Muscle of leg (tissue), 16 donors: ENCODE data around the gene BCL2L11. TPM values are rescaled to one million over a fixed set of nuclear protein-coding genes. Genes with fewer than 3 reads are reported as not detected.
A peak's percentile ranks its signal among the peaks of the same experiment; 100 is the strongest.
"Not testable (repeated sequence)": the region's sequence is repeated elsewhere in the genome, so short reads cannot be mapped to it uniquely, and the experiment has no call there.

Source experiments
- DNase-seq: peaks from one replicate; pipeline ENCODE4 v3.0.0; 2013
- H3K27ac ChIP-seq: one replicate; pipeline ENCODE4 v1.5.1; 2013; ENCODE audit warnings: mild to moderate bottlenecking, low read length, control low read depth
- H3K27me3 ChIP-seq: one replicate; pipeline ENCODE4 v1.6.1; 2013; ENCODE audit warnings: low read length; ENCODE audit not compliant: control insufficient read depth, insufficient read depth
- H3K36me3 ChIP-seq: one replicate; pipeline ENCODE4 v1.6.1; 2013; ENCODE audit warnings: low read length; ENCODE audit not compliant: control insufficient read depth, insufficient read depth
- H3K4me1 ChIP-seq: one replicate; pipeline ENCODE4 v1.6.1; 2013; ENCODE audit warnings: low read length; ENCODE audit not compliant: control insufficient read depth, insufficient read depth
- H3K4me3 ChIP-seq: one replicate; pipeline ENCODE4 v1.5.1; 2013; ENCODE audit warnings: low read length, control low read depth
- H3K9me3 ChIP-seq: replicated peaks from 2 replicates; pipeline ENCODE4 v1.6.1; 2013; ENCODE audit warnings: low read depth, low read length; ENCODE audit not compliant: control insufficient read depth
- WGBS: methylation state at CpG from one replicate; pipeline ENCODE4 v1.1.5; 2013; ENCODE audit warnings: missing lambda C conversion rate; ENCODE audit not compliant: insufficient coverage; 5-methylcytosine and 5-hydroxymethylcytosine counted together
- long read RNA-seq, 11 donors: transcript quantifications; one replicate each; lab custom pipeline, GENCODE V29; 2026
- polyA plus RNA-seq, 8 donors: library from polyadenylated mRNA; unstranded; fragments of 120-200 nt; gene quantifications; one replicate each; pipeline versions ENCODE4 v1.2.1 to v1.2.3, GENCODE V29; 2013; ENCODE audit warnings: inconsistent platforms in 1 of 8, low replicate concordance in 1 of 8; ENCODE audit not compliant: insufficient read length in 8 of 8, insufficient read depth in 1 of 8
- total RNA-seq: library from RNA; stranded (reverse); fragments of 120-200 nt; gene quantifications from one replicate; pipeline ENCODE4 v1.2.4, GENCODE V29; 2013

The BCL2L11 gene, protein sequence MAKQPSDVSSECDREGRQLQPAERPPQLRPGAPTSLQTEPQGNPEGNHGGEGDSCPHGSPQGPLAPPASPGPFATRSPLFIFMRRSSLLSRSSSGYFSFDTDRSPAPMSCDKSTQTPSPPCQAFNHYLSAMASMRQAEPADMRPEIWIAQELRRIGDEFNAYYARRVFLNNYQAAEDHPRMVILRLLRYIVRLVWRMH
- total RNA-seq, result 6.3 TPM
- polyA plus RNA-seq, result 1 to 10 TPM; 5.9 to 9.6 (median 7.6) TPM
- long read RNA-seq, donor 1, result 0 reads
- long read RNA-seq, donor 2, result 0 reads
- long read RNA-seq, donor 3, full-length matches to known transcripts, result 3 of 3 reads
- long read RNA-seq, donor 3, partial matches to known transcripts, result 0 of 3 reads
- long read RNA-seq, donor 3, other reads (novel, unspliced or antisense), result 0 of 3 reads
- long read RNA-seq, donor 4, partial matches to known transcripts, result 0 of 1 reads
- long read RNA-seq, donor 4, other reads (novel, unspliced or antisense), result 0 of 1 reads
- long read RNA-seq, donor 5, full-length matches to known transcripts, result 1 of 1 reads
- long read RNA-seq, donor 5, partial matches to known transcripts, result 0 of 1 reads
- long read RNA-seq, donor 5, other reads (novel, unspliced or antisense), result 0 of 1 reads
- long read RNA-seq, donor 6, partial matches to known transcripts, result 0 of 2 reads
- long read RNA-seq, donor 6, other reads (novel, unspliced or antisense), result 0 of 2 reads
- long read RNA-seq, donor 7, result 0 reads
- long read RNA-seq, donor 8, result 0 reads
- long read RNA-seq, donor 9, result 0 reads
- long read RNA-seq, donor 10, partial matches to known transcripts, result 0 of 1 reads
- long read RNA-seq, donor 10, other reads (novel, unspliced or antisense), result 0 of 1 reads
- long read RNA-seq, donor 11, full-length matches to known transcripts, result 1 of 1 reads
- long read RNA-seq, donor 11, partial matches to known transcripts, result 0 of 1 reads
- long read RNA-seq, donor 11, other reads (novel, unspliced or antisense), result 0 of 1 reads

DNA sequence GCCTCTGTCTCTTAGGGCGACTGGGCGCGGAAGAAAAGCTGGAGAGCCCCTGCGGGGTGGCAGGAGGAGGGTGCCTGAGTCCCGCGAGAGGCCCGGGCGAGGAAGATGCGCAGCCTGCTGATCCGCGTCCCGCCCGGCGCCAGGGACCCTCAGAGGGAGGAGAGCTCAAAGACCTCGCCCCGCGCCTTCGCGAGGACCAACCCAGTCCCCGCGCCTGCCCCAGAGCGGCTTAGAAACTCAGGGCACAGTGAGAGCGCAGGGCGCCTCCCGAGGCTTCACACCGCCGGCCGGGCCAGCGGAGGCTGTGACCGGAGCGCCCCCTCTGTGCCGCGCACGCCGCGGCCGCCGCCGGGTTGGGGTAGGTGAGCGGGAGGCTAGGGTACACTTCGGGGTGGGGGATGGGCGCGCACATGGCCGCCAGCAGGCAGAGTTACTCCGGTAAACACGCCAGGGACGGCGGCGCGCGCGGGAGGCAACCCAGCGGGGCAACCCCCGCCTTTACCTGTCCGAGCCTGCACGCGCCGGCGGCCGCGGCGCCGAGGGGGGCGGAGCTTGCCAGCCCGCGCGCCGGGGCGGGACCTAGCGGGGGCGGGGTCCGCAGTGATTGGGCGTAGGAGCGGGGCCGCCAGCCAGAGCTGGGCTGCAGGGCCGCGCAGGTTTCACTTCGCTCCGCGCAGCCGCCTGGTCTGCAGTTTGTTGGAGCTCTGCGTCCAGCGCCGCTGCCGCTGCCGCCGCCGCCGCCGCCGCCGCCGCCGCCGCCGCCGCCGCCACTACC lies at the start of gene BCL2L11:
Gene BCL2L11, plus strand, starts transcription at position 662 of the 775 bp plus-strand sequence. CDS start 2,832 bp downstream, outside the sequence.
- Histone ChIP-seq H3K36me3 (peaks cover 7% of the 10 kb centered on the region), H3K9me3 (peaks cover 4% of the 10 kb centered on the region), H3K4me3 (peak within 1 kb of the TSS; percentile 74), H3K4me1 (peaks cover 48% of the 10 kb centered on the region), H3K27ac (peak within 1 kb of the TSS; percentile 85), H3K27me3 (peaks cover 56% of the 10 kb centered on the region)
- peak; percentile 96 for DNase-seq
- WGBS, result under 1% methylated on average over 96 of the region's 98 CpGs

DNA sequence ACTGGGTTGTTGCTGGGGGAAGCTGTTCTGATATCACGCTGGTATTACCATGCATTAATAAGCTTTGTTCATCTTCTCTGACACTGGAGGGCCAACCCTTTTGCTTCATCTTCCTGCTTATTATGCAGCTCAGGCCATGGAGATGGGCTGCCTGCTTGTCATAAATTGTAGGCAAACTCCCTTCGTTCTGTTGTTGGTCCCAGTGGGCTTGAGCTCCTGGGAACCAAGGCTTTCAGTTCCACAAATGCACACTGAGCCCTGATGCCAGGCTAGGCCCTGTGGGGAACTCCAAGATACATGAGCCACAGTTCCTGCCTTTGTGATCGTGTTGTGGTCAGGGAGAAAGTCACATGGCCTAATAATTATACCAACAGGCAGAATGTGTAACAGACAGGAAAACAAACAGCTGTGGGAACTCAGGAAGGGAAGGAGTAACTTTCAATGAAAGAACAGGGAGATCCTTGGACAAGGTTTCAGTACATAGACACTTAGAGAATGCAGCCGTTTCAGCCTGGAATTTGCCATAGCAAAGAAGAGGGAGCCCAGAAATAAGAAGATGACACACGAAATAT lies 49.0 kb upstream of the BCL2L11 start:
- Histone ChIP-seq H3K4me1 (peaks cover 8% of the 10 kb centered on the region), H3K9me3 (peaks cover 7% of the 10 kb centered on the region), H3K27ac (no peak overlapping the region), H3K27me3 (no peaks in the 10 kb centered on the region), H3K4me3 (no peak overlapping the region), H3K36me3 (no peaks in the 10 kb centered on the region)
- DNase-seq, result peak; percentile 43
- WGBS, result 50% methylated on average over 1 of the region's 5 CpGs

DNA sequence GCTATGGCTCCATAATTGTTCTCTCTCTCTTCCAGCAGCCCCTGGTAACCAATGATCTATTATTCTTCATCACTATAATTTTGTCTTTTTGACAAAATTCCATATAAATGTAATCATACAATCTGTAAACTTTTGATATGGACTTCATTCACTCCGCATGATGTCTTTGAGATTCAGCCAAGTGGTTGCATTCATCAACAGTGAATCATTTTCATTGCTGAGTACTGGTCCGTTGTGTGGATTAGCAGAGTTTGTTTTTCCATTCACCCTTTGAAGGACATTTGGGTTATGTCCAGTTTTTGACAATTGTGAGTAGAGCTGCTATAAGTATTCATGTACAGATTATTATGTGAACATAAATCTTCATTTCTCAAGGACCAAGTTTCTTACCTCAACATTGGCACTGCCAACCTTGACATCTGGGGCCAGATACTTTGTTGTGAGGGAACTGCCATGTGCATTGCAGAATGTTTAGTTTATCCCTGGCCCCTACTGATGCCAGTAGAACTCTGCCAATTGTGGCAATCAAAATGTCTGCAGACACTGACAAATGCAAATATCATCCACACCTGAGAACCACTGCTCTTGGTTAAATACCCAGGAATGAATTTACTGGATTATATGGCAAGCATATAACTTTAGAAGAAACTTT lies 48.4 kb upstream of the BCL2L11 start:
- no peak overlapping the region for H3K4me3 ChIP-seq
- H3K27me3 ChIP-seq, result no peaks in the 10 kb centered on the region
- WGBS, result 50% methylated on average over 1 of the region's 2 CpGs
- peak; percentile 40 for DNase-seq
- H3K9me3 ChIP-seq, result peaks cover 7% of the 10 kb centered on the region
- H3K36me3 ChIP-seq, result no peaks in the 10 kb centered on the region
- H3K27ac ChIP-seq, result no peak overlapping the region
- peaks cover 8% of the 10 kb centered on the region for H3K4me1 ChIP-seq

DNA sequence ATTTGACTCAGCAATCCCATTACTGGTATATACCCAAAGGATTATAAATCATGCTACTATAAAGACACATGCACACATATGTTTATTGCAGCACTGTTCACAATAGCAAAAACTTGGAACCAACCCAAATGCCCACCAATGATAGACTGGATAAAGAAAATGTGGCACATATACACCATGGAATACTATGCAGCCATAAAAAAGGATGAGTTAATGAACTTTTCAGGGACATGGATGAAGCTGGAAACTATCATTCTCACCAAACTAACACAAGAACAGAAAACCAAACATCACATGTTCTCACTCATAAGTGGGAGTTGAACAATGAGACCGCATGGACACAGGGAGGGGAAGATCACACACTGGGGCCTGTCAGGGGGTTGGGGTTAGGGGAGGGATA lies 38.1 kb upstream of the BCL2L11 start:
- H3K4me3 ChIP-seq, H3K4me1 ChIP-seq, DNase-seq, H3K27me3 ChIP-seq, H3K36me3 ChIP-seq, H3K9me3 ChIP-seq, H3K27ac ChIP-seq: not testable (repeated sequence)
- WGBS, result no CpG with 5 or more reads among the region's 1 CpG

DNA sequence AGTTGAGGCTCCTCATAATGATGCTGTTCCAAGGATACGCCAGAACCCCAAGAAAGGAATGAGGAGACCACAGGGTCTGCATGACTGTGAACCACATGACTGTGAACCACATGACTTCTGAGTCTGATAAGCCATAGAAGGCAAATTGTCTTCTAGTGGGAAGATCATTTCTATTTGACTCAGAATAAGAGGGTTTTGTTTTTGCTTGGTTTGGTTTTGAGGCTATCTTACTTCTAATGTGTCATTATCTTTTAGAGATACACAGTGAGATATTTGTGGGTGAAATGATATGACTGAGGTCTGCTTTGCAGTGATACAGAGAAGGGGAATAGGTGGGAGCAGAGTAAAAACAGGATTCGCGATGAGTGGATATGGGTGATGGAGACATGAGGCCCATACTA lies 28.9 kb upstream of the BCL2L11 start:
- H3K4me3 ChIP-seq, result no peak overlapping the region
- peaks cover 4% of the 10 kb centered on the region for H3K27me3 ChIP-seq
- no peak overlapping the region for H3K27ac ChIP-seq
- WGBS, result 96% methylated on average over 3 of the region's 3 CpGs
- no peak for DNase-seq
- H3K9me3 ChIP-seq, result no peaks in the 10 kb centered on the region
- no peaks in the 10 kb centered on the region for H3K4me1 ChIP-seq
- H3K36me3 ChIP-seq, result no peaks in the 10 kb centered on the region

DNA sequence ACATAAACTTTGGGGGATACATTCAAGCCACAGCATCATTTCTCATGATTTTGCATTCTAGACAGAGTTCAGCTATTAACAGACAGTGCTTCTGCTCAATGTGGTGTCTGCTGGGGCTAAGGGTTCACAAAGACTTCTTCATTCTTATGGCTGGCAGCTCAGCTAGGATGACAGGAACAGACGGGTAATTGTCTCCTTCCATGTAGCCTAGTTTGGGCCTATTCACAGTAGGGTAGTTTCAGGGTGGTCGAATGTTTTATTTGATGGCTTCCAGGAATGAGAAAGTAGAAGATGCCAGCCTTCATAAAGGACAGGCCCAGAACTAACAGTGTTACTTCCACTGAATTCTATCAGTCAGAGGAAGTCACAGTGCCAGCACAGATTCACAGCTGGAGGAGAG lies 26.0 kb upstream of the BCL2L11 start:
- H3K9me3 ChIP-seq, result no peaks in the 10 kb centered on the region
- no peak overlapping the region for H3K27ac ChIP-seq
- no peak overlapping the region for H3K4me3 ChIP-seq
- no CpG with 5 or more reads among the region's 2 CpGs for WGBS
- no peak for DNase-seq
- H3K36me3 ChIP-seq, result no peaks in the 10 kb centered on the region
- no peaks in the 10 kb centered on the region for H3K4me1 ChIP-seq
- peaks cover 4% of the 10 kb centered on the region for H3K27me3 ChIP-seq

DNA sequence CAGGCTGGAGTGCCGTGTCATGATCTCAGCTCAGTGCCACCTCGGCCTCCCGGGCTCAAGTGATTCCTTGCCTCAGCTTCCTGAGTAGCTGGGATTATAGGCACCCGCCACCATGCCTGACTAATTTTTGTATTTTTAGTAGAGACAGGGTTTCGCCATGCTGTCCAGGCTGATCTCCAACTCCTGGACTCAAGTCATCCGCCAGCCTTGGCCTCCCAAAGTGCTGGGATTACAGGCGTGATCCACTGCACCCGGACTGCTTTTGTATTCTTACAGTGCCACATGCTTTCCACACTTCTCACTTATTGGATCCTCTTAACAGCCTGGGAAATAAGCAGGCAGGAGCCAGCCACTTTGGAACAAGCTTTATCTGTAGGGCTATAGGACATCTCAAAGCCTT lies 25.3 kb upstream of the BCL2L11 start:
- no peaks in the 10 kb centered on the region for H3K36me3 ChIP-seq
- H3K9me3 ChIP-seq, result no peaks in the 10 kb centered on the region
- no peak overlapping the region for H3K27ac ChIP-seq
- DNase-seq, result no peak
- H3K27me3 ChIP-seq, result peaks cover 2% of the 10 kb centered on the region
- H3K4me3 ChIP-seq, result no peak overlapping the region
- no peaks in the 10 kb centered on the region for H3K4me1 ChIP-seq
- 70% methylated on average over 5 of the region's 8 CpGs for WGBS

DNA sequence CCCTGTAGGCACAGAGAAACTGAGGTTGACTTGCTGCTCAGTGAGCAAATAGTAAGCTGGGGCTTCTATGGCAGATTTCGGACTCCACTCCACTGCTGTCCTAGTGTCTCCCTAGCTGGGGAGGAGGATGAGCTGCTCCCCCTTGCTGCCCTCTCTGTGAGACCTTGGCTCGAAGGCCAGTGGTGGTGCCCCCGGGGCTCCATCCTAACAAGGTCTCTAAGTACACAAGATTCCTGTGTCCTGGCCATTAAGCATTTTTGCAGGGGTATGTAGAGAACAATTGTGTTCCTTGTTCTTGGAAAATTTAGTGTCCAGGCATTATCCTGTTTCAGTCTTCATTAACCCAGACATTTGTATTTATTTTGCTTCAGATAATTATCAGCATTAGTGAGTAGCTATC lies 21.3 kb upstream of the BCL2L11 start:
- WGBS, result no CpG with 5 or more reads among the region's 3 CpGs
- H3K36me3 ChIP-seq, result no peaks in the 10 kb centered on the region

DNA sequence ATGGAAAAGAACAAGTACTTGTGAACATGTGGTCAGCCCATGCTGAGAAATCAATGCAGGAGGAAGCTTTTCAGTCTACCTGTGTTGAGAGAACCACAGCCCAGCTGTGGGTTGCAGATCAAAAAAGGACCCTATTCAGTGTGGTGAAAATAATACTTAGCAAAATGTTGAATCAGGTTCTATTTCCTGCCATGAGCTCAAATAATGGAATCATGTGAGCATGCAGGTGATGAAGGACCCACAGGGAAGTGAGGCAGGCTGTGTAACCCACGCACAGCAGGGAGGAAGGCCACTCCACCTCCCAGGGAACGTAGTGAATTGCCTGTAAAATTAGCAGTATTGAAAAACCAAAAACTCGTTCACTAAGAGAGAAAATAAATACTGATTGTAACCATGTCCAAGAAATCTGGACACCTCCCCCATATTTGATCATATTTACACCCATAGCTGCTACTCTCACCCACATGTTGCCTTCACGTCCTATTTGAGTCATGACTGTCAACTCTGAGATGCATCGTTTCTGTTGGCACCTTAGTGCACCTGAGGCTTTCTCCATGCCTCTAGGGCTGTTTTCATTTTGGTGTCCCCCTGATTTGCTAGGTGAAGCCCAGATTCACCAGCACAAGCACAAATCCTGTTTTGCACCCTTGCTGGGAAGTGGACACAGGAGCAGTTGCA lies 20.5 kb upstream of the BCL2L11 start:
- Histone ChIP-seq H3K27me3 (no peaks in the 10 kb centered on the region), H3K9me3 (no peaks in the 10 kb centered on the region), H3K4me1 (no peaks in the 10 kb centered on the region), H3K36me3 (no peaks in the 10 kb centered on the region), H3K27ac (no peak overlapping the region), H3K4me3 (no peak overlapping the region)
- no peak for DNase-seq
- WGBS, result 87% methylated on average over 4 of the region's 5 CpGs

More for the DNA sequence above, 21.3 kb upstream of the BCL2L11 start:
- Histone ChIP-seq H3K4me3 (no peak overlapping the region), H3K27ac (no peak overlapping the region), H3K27me3 (no peaks in the 10 kb centered on the region), H3K9me3 (no peaks in the 10 kb centered on the region), H3K4me1 (no peaks in the 10 kb centered on the region)
- DNase-seq, result no peak
